Stimulated activated naive CD4-positive, alpha-beta T cell (primary cell): Measurements from ENCODE around the gene ZNF431.

Experiments used
- DNase-seq, 6 experiments: peaks; one replicate each; lab custom pipeline; 2025; lab: John Stamatoyannopoulos, UW

The ZNF431 gene

GRCh38 chr19:21141787-21142464 lies at the start of gene ZNF431:
TSS of gene ZNF431 (plus strand) at chr19:21142040. CDS start at chr19:21142184, 144 bp downstream.
- DNase-seq, result peak; percentile 79 to 90 (median 88)

GRCh38 chr19:21092109-21092508 lies 49.7 kb upstream of the ZNF431 start:
- no peak for DNase-seq

- no peak for DNase-seq
Observed at GRCh38 chr19:21094347-21095025, 47.4 kb upstream of the ZNF431 start.

- no peak for DNase-seq
Observed at GRCh38 chr19:21098291-21098690, 43.5 kb upstream of the ZNF431 start.

- no peak for DNase-seq
Observed at GRCh38 chr19:21101521-21102242, 40.2 kb upstream of the ZNF431 start.

GRCh38 chr19:21109116-21109515 lies 32.7 kb upstream of the ZNF431 start:
- DNase-seq, result no peak

- no peak for DNase-seq
Observed at GRCh38 chr19:21110183-21110582, 31.7 kb upstream of the ZNF431 start.

GRCh38 chr19:21115430-21115829 lies 26.4 kb upstream of the ZNF431 start:
- DNase-seq, result no peak

- DNase-seq, result no peak
Observed at GRCh38 chr19:21117041-21117907, 24.6 kb upstream of the ZNF431 start.

GRCh38 chr19:21126078-21126477 lies 15.8 kb upstream of the ZNF431 start:
- DNase-seq, result no peak

GRCh38 chr19:21127001-21127400 lies 14.8 kb upstream of the ZNF431 start:
- DNase-seq, result no peak

- no peak for DNase-seq
Observed at GRCh38 chr19:21127898-21128297, 13.9 kb upstream of the ZNF431 start.

- DNase-seq, result no peak
Observed at GRCh38 chr19:21128901-21129698, 12.7 kb upstream of the ZNF431 start.

- no peak for DNase-seq
Observed at GRCh38 chr19:21130097-21130775, 11.6 kb upstream of the ZNF431 start.

- no peak for DNase-seq
Observed at GRCh38 chr19:21133633-21134032, 8.2 kb upstream of the ZNF431 start.

- DNase-seq, result no peak
Observed at GRCh38 chr19:21134934-21135366, 6.9 kb upstream of the ZNF431 start.

- no peak for DNase-seq
Observed at GRCh38 chr19:21135433-21135832, 6.4 kb upstream of the ZNF431 start.

- DNase-seq, result no peak
Observed at GRCh38 chr19:21138130-21138529, 3.7 kb upstream of the ZNF431 start.

GRCh38 chr19:21141006-21141405 lies 834 bp upstream of the ZNF431 start:
- peak in 1 of 6 experiments; percentile 19 for DNase-seq

- no peak for DNase-seq
Observed at GRCh38 chr19:21143428-21143827, 1.6 kb downstream of the ZNF431 start.

GRCh38 chr19:21143854-21144253 lies 2.0 kb downstream of the ZNF431 start:
- DNase-seq, result no peak
